ENCODE measurements around the gene OXSR1. TPM values are rescaled to one million over a fixed set of nuclear protein-coding genes. Genes with fewer than 3 reads are reported as not detected.
"Not testable (repeated sequence)": the region's sequence is repeated elsewhere in the genome, so short reads cannot be mapped to it uniquely, and the experiment has no call there.

The OXSR1 gene
- polyA plus RNA-seq, 3 donors = 44.4 to 52.0 (median 46.4) TPM

- DNase-seq = no peak
Observed at GRCh38 chr3:38214560-38214959, 49.2 kb downstream of the OXSR1 start.

GRCh38 chr3:38219609-38220197, 54.4 kb downstream of the OXSR1 start:
- DNase-seq = no peak

GRCh38 chr3:38221005-38221404, 55.7 kb downstream of the OXSR1 start:
- no peak for DNase-seq

- DNase-seq = no peak
Observed at GRCh38 chr3:38222032-38222634, 56.8 kb downstream of the OXSR1 start.

- no peak for DNase-seq
Observed at GRCh38 chr3:38224357-38224756, 59.0 kb downstream of the OXSR1 start.

- DNase-seq = no peak
Observed at GRCh38 chr3:38226273-38226672, 60.9 kb downstream of the OXSR1 start.

- no peak for DNase-seq
Observed at GRCh38 chr3:38227989-38228388, 62.7 kb downstream of the OXSR1 start.

- no peak for DNase-seq
Observed at GRCh38 chr3:38229036-38229435, 63.7 kb downstream of the OXSR1 start.

- no peak for DNase-seq
Observed at GRCh38 chr3:38232701-38233100, 67.4 kb downstream of the OXSR1 start.

- no peak for DNase-seq
Observed at GRCh38 chr3:38235466-38235865, 70.1 kb downstream of the OXSR1 start.

- no peak for DNase-seq
Observed at GRCh38 chr3:38238416-38239008, 73.2 kb downstream of the OXSR1 start.

GRCh38 chr3:38242812-38243211, 77.5 kb downstream of the OXSR1 start:
- not testable (repeated sequence) for DNase-seq

GRCh38 chr3:38245930-38246329, 80.6 kb downstream of the OXSR1 start:
- DNase-seq = no peak

- DNase-seq = no peak
Observed at GRCh38 chr3:38247366-38248035, 82.2 kb downstream of the OXSR1 start.

- DNase-seq = no peak
Observed at GRCh38 chr3:38250198-38250597, 84.9 kb downstream of the OXSR1 start.

- no peak for DNase-seq
Observed at GRCh38 chr3:38251197-38251596, 85.9 kb downstream of the OXSR1 start.

- no peak for DNase-seq
Observed at GRCh38 chr3:38253704-38254103, 88.4 kb downstream of the OXSR1 start.

- no peak for DNase-seq
Observed at GRCh38 chr3:38254872-38255271, 89.5 kb downstream of the OXSR1 start.

- no peak for DNase-seq
Observed at GRCh38 chr3:38255627-38256026, 90.3 kb downstream of the OXSR1 start.

- DNase-seq = no peak
Observed at GRCh38 chr3:38257583-38257982, 92.2 kb downstream of the OXSR1 start.

- no peak for DNase-seq
Observed at GRCh38 chr3:38260474-38260873, 95.1 kb downstream of the OXSR1 start.

- DNase-seq = no peak
Observed at GRCh38 chr3:38264353-38264771, 99.0 kb downstream of the OXSR1 start.

GRCh38 chr3:38264779-38265178, 99.4 kb downstream of the OXSR1 start:
- DNase-seq = no peak

All from renal pelvis (tissue), 4 donors.